ENCODE data around the gene STARD13. TPM values are rescaled to one million over a fixed set of nuclear protein-coding genes. Genes with fewer than 3 reads are reported as not detected.

STARD13 gene
- total RNA-seq, 1 experiment from 2014 or later = 11.3 TPM

- Mint-ChIP-seq H3K4me3 (ENCODE audit: low read depth, unreplicated experiment) (no peak overlapping the region), H3K27ac (ENCODE audit: unreplicated experiment) (no peak overlapping the region), H3K9me3 (ENCODE audit: low read depth, unreplicated experiment) (peaks cover 2% of the 10 kb centered on the region), H3K4me1 (ENCODE audit: low read depth, unreplicated experiment) (no peaks in the 10 kb centered on the region), H3K27me3 (ENCODE audit: unreplicated experiment) (no peaks in the 10 kb centered on the region), H3K36me3 (ENCODE audit: insufficient read depth, unreplicated experiment) (no peaks in the 10 kb centered on the region)
- no peak for DNase-seq
- TF ChIP-seq CTCF (IDR thresholded peaks at IDR 0.05; ENCODE audit: unreplicated experiment) = no peak
- BruUV-seq (replicated peaks) = no TSS peak
- CTCF ChIA-PET = no interaction called here
- intact Hi-C loops (cut with micrococcal nuclease; ENCODE audit: unreplicated experiment) = no loop called here
These were observed 147.1 kb downstream of the STARD13 start for GRCh38 chr13:33138441-33138840.

DNA sequence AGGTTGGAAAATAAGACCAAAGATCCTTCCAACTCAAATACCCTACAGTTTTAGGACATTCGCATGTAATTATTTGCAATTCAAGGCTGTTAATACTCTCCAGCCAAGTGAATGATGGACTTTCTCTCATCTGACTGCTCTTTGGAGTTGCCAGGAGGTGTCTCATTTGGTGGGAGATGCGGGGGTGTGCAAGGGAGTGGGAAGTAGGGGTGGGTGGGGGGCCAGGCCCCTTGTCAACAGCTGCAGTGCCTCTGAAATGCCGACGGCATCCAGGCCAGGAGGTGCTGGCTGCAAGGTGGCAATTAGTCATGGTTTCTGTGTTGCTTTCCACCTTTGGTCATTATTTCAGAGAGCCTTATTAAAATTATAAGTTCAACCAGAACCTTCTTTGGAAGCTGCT lies 147.8 kb downstream of the STARD13 start:
- no peaks in the 10 kb centered on the region for H3K36me3 Mint-ChIP-seq (ENCODE audit: insufficient read depth, unreplicated experiment)
- intact Hi-C loops (cut with micrococcal nuclease; ENCODE audit: unreplicated experiment) = no loop called here
- DNase-seq = no peak

DNA sequence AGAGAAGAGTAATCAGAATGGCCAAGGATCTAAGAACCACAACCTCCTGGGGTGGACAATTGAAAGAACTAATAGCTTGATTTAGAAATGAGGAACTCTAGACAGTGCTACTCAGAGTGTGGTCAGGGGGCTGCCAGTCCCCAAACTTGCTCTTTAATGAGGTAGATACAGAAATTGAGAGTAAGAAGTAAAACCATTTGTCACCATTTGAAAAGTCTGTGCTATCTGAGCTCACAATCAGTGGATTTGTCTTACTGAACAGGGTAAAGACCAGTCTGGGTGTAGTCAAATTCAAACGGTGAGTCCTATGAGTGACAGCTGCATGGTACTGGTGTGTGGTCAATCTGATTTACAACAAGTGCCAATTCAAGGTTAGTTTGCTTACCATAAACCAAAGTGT lies 150.5 kb downstream of the STARD13 start:
- intact Hi-C loops (cut with micrococcal nuclease; ENCODE audit: unreplicated experiment) = no loop called here
- Mint-ChIP-seq H3K4me1 (ENCODE audit: low read depth, unreplicated experiment) (no peaks in the 10 kb centered on the region), H3K27ac (ENCODE audit: unreplicated experiment) (no peak overlapping the region), H3K9me3 (ENCODE audit: low read depth, unreplicated experiment) (no peaks in the 10 kb centered on the region), H3K27me3 (ENCODE audit: unreplicated experiment) (no peaks in the 10 kb centered on the region), H3K4me3 (ENCODE audit: low read depth, unreplicated experiment) (no peak overlapping the region), H3K36me3 (ENCODE audit: insufficient read depth, unreplicated experiment) (no peaks in the 10 kb centered on the region)
- DNase-seq = no peak
- CTCF ChIA-PET = no interaction called here
- TF ChIP-seq CTCF (IDR thresholded peaks at IDR 0.05; ENCODE audit: unreplicated experiment) = no peak
- BruUV-seq (replicated peaks) = no TSS peak

More for the DNA sequence above, 147.8 kb downstream of the STARD13 start:
- no peak for TF ChIP-seq CTCF (IDR thresholded peaks at IDR 0.05; ENCODE audit: unreplicated experiment)
- CTCF ChIA-PET = interaction anchor here (0.7 kb wide), 1 partner anchor 1179 kb away, joined by 3 read pairs; no protein-coding TSS in a partner anchor
- no TSS peak for BruUV-seq (replicated peaks)
- H3K27me3 Mint-ChIP-seq (ENCODE audit: unreplicated experiment) = no peaks in the 10 kb centered on the region
- H3K9me3 Mint-ChIP-seq (ENCODE audit: low read depth, unreplicated experiment) = peaks cover 2% of the 10 kb centered on the region
- H3K4me1 Mint-ChIP-seq (ENCODE audit: low read depth, unreplicated experiment) = no peaks in the 10 kb centered on the region
- no peak overlapping the region for H3K4me3 Mint-ChIP-seq (ENCODE audit: low read depth, unreplicated experiment)
- no peak overlapping the region for H3K27ac Mint-ChIP-seq (ENCODE audit: unreplicated experiment)

- no peaks in the 10 kb centered on the region for H3K9me3 Mint-ChIP-seq (ENCODE audit: low read depth, unreplicated experiment)
- no peak for DNase-seq
- BruUV-seq (replicated peaks) = no TSS peak
- TF ChIP-seq CTCF (IDR thresholded peaks at IDR 0.05; ENCODE audit: unreplicated experiment) = no peak
- CTCF ChIA-PET = no interaction called here
- intact Hi-C loops (cut with micrococcal nuclease; ENCODE audit: unreplicated experiment) = no loop called here
- no peaks in the 10 kb centered on the region for H3K4me1 Mint-ChIP-seq (ENCODE audit: low read depth, unreplicated experiment)
- no peak overlapping the region for H3K4me3 Mint-ChIP-seq (ENCODE audit: low read depth, unreplicated experiment)
- no peaks in the 10 kb centered on the region for H3K36me3 Mint-ChIP-seq (ENCODE audit: insufficient read depth, unreplicated experiment)
- no peak overlapping the region for H3K27ac Mint-ChIP-seq (ENCODE audit: unreplicated experiment)
- H3K27me3 Mint-ChIP-seq (ENCODE audit: unreplicated experiment) = no peaks in the 10 kb centered on the region
These were observed 151.3 kb downstream of the STARD13 start for GRCh38 chr13:33134213-33134612.

Data from Calu3 (cell line).